ENCODE results near the gene SH3BP4.

SH3BP4 gene

DNA sequence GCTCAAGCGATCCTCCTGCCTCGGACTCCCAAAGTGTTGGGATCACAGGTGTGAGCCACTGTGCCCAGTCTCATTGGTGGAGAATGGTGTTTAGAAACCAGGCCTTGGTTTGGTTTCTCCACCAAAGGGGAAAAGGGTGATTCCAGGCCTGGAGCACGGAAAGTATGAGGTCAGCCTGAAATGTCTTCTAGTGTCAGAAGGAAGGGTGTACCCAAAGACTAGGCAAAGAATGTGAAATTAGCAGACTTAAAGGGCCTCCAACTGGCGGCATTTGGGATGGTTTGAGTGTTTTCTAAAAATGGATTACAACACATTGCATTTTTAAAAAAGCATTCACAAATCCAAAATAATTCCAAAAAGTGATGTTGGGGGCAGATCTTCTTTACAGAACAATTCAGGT, 139.6 kb downstream of the SH3BP4 start:
- DNase-seq (ENCODE audit: low read depth), result no peak

DNA sequence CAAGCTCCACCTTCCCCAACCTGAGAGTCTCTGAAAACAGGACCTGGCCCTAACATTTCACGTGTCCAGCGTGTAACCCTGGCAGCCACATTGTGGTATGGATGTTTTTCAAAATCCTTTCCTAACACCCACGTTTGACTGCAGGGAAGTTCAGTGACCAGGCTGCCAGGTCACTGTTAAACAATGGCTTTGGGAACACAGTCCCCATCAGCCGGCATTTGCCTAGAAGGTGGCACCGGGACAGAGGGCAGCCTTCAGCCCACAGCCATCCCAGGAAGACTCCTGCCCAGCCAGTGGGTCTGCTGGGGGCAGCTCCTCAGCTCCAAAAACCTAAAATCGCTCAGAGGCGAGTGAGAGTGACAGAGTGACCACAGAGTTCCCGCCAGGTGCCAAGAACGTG, 140.2 kb downstream of the SH3BP4 start:
- DNase-seq (ENCODE audit: low read depth), result no peak

DNA sequence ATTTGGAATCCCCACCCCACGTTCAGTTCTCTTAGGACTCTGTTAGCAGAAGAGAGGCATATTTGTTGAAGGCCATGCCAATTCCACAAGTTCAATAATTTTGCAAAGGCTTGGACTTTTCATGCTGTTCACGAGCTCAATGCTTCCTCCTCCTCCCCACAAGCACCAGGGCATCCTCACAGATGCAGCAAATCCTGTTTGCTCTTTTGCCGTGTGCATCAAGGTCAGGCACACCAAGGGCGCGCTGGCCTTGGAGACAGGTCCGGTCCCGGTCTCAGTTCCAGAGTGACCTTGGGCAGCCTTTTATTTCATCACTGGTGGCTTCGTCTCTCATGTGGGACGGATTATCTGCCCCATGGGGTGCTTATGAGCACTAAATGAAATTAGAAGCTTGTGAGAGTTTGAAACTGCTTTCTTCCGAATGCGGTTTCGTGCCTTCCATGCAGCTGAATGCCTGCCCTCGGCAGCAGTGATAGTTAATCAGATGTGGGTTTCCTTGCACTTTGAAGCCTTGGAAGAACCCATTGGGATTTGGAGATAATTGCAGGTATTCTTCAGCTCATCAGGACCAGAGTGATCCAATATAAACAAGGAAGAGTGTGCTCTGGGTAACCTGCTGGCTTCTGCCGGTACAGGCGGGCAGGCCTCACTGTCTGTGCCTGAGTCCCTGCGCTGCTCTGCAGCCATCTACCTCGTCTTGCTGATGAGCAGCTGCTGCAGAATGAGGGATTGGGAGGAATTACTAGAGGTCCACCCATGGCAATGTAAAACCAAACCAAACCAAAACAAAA, 140.8 kb downstream of the SH3BP4 start:
- no peak for DNase-seq (ENCODE audit: low read depth)

DNA sequence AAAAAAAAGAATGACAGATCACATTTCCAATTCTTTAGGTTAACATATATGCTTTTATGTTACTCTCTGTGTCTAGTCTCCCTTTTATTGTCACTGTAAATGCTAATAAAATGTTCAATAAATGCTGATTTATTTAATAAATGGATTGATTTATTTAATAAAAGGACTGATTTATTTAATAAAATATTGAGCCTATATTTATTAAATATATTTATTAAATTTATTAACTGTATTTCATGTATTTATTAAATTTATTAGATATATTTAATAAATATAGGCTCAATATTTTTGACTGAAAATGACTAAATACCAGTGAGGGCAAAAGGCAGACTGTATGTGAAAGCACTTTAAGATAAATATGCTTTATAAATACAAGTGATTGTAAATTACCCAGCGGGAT, 142.6 kb downstream of the SH3BP4 start:
- DNase-seq (ENCODE audit: low read depth), result no peak

DNA sequence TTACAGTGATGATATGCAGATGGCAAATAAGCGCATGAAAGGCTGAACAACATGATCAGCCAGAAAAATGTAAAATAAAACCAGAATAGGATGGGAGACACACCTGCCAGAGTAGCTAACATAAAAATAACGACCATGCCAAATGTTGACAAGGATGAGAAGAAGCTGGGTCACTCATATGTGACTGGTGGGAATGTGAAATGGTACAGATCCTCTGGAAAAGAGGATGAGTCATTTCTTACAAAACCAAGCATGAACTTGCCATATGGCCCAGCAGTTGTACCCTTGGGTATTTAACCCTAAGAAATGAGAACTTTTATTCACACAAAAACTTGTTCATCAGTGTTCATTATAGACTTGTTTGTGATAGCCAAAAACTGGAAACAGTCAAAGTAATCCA, 143.8 kb downstream of the SH3BP4 start:
- DNase-seq (ENCODE audit: low read depth), result peak; percentile 51

DNA sequence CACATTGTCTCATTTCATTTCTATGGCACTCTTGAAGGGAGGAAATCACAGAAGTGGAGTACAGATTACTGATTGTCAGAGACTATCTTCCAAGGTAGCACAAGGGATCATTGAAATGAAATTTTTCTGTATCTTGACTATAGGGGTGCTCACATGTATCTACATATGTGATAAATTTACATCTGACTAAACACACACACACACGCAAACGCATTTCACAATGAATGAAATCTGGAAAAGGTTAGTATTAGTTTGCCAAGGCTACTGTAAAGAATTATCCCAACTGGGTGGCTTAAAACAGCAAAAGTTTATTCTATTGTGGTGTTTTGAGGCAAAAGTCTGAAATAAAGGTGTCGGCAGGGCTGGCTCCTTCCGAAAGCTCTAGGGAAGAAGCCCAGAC, 144.6 kb downstream of the SH3BP4 start:
- no peak for DNase-seq (ENCODE audit: low read depth)

DNA sequence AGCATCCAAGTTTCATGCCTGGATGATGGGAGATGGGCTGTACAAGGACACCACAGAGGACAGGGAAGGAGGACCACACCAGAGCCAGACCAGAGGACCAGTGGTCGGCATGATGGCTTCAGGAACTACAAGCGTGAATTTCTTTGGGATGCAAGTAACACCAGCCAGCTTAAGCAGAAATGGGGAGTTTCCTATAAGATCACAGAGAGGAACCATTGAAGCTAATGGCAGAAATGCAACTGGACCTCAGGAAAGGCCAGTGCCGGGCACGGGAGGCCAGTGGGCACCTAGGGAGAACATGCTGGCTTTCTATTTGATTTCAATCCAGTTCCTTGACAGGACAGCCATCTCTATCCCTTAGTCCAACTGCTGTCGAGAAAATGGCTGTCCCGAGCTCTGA, 145.4 kb downstream of the SH3BP4 start:
- DNase-seq (ENCODE audit: low read depth), result no peak

DNA sequence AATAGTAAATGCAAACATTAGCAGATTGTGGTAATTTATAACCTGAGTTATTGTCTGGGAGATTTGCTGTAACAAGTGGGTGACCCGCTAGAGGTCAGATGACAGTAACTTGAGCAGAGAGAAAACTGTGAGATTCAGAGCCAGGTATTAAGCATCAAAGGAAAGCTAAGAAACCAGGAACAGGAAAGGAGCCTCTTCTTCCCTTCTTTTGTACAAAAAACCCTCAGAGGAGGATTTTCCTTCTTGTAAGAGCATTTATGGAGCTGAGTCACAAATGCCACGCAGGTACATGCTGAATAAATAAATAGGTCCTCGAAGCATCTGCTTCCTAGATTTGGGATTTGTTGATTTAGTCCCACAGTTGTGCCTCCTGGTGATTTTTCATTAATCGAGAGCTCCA, 146.5 kb downstream of the SH3BP4 start:
- DNase-seq (ENCODE audit: low read depth), result no peak

DNA sequence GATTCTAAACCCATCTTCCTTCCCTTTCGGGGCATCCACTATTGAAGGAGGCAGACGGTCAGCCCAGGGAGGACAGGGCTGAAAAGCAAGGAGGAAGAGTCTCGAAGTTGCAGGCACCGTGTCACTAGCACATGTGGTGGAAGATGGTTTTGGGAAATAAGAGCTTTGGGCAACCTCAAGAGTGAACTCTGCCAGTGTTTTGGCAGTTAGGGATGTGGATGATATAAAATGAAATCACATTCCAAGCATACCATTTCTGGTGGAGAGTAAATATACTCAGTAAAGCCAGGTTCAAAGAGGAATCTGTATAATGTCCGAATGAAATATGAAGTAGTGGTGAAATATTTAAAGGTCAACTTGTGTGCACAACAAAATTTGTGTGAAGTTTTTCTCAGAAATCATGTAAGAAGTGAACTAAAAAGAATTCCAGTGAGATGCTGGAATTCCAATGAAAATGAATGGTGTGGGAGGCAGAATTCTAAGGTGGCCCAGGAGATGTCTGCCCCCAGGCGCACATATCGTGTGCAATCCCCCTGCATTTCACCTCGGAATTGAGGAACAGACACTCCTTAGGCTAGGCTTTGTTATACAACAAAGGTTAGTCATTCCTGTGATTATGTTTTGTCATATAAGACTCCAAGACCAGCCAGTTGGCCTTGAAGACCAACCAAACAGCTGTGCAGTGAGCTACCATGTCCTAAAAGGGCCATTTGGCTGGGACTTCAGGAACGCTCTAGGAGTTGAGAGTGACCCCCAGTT, 147.1 kb downstream of the SH3BP4 start:
- peak; percentile 59 for DNase-seq (ENCODE audit: low read depth)

DNA sequence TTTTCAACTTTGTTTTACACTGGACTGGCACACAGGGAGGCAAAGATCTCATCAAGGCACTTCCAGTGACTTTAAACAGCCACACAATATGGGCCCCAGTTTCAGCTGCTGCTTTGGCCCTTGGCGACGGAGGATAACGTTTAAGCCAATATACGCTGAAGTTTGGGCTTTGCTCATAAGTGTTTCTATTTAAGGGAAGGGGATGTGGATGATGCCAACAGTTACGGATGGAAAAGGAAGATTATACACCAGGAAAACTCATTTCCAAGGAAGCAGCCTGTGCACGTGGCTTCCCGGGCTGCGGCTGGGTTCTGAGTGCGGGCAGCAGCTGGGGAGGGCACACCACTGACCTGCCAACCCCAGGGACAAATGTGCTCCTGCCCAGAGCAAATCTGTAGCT, 151.1 kb downstream of the SH3BP4 start:
- no peak for DNase-seq (ENCODE audit: low read depth)
